Left lung (tissue), 10 donors: ENCODE data around the gene IL22RA2. TPM values are rescaled to one million over a fixed set of nuclear protein-coding genes. Genes with fewer than 3 reads are reported as not detected.

Experiments used
- ATAC-seq: fragments of 200-7000 bp; cut with Tn5 transposase; one replicate; pipeline ENCODE4 v1.9.1; 2020; ENCODE audit warnings: moderate library complexity
- DNase-seq, 4 donors: peaks; one replicate each; pipeline ENCODE4 v3.0.0-alpha.2; 2013 to 2020
- H3K27ac ChIP-seq, 2 donors: fragments of 200-600 bp; sonication (generic) in 1 of 2; one replicate each; pipeline versions ENCODE4 v1.5.0 to v1.8.0; 2020 to 2021
- H3K27me3 ChIP-seq, 2 donors: fragments of 200-600 bp; sonication (generic) in 1 of 2; one replicate each; pipeline versions ENCODE4 v1.5.0 to v1.8.0; 2020 to 2021
- H3K36me3 ChIP-seq, 2 donors: fragments of 200-600 bp; sonication (generic) in 1 of 2; one replicate each; pipeline versions ENCODE4 v1.5.0 to v1.8.0; 2020 to 2021
- H3K4me1 ChIP-seq, 2 donors: fragments of 200-600 bp; one replicate each; pipeline ENCODE4 v1.8.0; 2021
- H3K4me3 ChIP-seq, 2 donors: fragments of 200-600 bp; sonication (generic) in 1 of 2; one replicate each; pipeline versions ENCODE4 v1.5.0 to v1.8.0; 2020 to 2021; ENCODE audit warnings: mild to moderate bottlenecking in 1 of 2
- H3K9me3 ChIP-seq, 2 donors: fragments of 200-600 bp; sonication (generic) in 1 of 2; one replicate each; pipeline versions ENCODE4 v1.5.0 to v1.8.0; 2020 to 2021
- intact Hi-C, 2 donors: fragments of 100-400 bp; cut with DNase I; formaldehyde crosslinking; loops; one replicate each; pipeline versions ENCODE4 v1.11.2 to v1.14.2; 2022
- polyA plus RNA-seq, 6 donors: library from polyadenylated mRNA; unstranded; fragments of 120-200 nt; gene quantifications; one replicate each; pipeline ENCODE4 v1.2.1, GENCODE V29; 2013; ENCODE audit not compliant: insufficient read length in 6 of 6
- total RNA-seq, 2 donors: library from RNA; stranded (reverse); fragmentation: NEBNext Ultra II Directional; extraction: Animal tissue kit (Norgen Biotek cat#: 25700); gene quantifications; one replicate each; pipeline ENCODE4 v1.2.1, GENCODE V29; 2021
- TF ChIP-seq, protein P1 (sequence below), 2 donors: fragments of 200-600 bp; sonication (generic) in 1 of 2; IDR thresholded peaks; one replicate each; pipeline versions ENCODE4 v1.5.0 to v1.8.0; 2021; ENCODE audit warnings: antibody characterized with exemption in 2 of 2
- donor health status: DM: no; HTN: yes; CAD: no.
- donor health status: DM: no; HTN: no; CAD: no.

Gene IL22RA2
- total and polyA plus RNA-seq, 8 donors, result not detected

DNA sequence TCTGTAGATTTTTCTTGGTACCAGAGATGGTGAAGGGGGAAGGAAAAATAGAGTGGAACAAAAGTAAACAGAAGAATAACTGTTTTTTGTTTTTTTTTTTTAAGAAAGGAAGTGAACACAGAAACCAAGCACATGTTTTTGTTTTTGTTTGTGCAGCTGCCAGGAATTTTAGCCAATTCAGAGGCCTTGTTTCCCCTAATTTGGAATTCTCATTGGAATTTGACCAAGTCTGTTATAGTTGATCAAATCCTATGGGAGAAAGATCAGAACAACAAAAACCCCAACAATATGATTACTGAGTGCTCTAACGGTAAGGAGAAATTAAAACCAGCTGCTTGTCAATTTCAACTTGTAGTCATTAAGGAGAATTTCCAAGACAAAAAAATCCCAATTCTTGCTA lies 18.2 kb upstream of the IL22RA2 start:
- DNase-seq (peak in 2 of 4 donors; percentile 70 to 73), ATAC-seq (no peak)
- Histone ChIP-seq H3K36me3 (peaks cover 0 to 2% of the 10 kb centered on the region in 2 donors), H3K9me3 (peaks cover 0 to 36% of the 10 kb centered on the region in 2 donors), H3K27me3 (no peaks in the 10 kb centered on the region), H3K27ac (peak overlapping the region in 1 of 2 donors; percentile 20), H3K4me3 (no peak overlapping the region), H3K4me1 (peaks cover 0 to 8% of the 10 kb centered on the region in 2 donors)
- TF ChIP-seq, protein P1, sequence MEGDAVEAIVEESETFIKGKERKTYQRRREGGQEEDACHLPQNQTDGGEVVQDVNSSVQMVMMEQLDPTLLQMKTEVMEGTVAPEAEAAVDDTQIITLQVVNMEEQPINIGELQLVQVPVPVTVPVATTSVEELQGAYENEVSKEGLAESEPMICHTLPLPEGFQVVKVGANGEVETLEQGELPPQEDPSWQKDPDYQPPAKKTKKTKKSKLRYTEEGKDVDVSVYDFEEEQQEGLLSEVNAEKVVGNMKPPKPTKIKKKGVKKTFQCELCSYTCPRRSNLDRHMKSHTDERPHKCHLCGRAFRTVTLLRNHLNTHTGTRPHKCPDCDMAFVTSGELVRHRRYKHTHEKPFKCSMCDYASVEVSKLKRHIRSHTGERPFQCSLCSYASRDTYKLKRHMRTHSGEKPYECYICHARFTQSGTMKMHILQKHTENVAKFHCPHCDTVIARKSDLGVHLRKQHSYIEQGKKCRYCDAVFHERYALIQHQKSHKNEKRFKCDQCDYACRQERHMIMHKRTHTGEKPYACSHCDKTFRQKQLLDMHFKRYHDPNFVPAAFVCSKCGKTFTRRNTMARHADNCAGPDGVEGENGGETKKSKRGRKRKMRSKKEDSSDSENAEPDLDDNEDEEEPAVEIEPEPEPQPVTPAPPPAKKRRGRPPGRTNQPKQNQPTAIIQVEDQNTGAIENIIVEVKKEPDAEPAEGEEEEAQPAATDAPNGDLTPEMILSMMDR (IDR thresholded peaks at IDR 0.05), result no peak
- intact Hi-C loops, result no loop called here

DNA sequence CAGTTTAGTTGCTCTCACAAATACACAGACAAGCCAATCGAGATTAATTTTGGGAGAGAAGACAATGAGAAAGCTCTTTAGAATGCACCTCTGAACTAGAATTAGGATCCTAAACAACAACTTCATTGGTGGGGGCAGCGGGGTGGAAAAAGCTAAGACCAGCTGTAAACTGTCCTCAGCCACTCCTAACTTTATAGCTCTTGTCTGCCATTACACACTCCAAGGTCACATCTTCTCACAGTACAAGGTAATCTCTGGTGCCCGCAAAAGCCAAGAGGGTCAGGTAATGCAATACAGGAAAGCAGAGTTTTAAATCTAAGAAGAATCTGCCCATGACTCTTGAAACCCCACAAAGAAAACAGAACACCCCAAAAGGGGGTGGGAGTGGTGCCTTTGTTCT lies 17.8 kb upstream of the IL22RA2 start:
- Histone ChIP-seq H3K4me1 (peaks cover 0 to 8% of the 10 kb centered on the region in 2 donors), H3K27ac (no peak overlapping the region), H3K36me3 (no peaks in the 10 kb centered on the region), H3K4me3 (no peak overlapping the region), H3K27me3 (no peaks in the 10 kb centered on the region), H3K9me3 (peaks cover 0 to 39% of the 10 kb centered on the region in 2 donors)
- ATAC-seq, result no peak
- TF ChIP-seq, protein P1 (IDR thresholded peaks at IDR 0.05), result no peak
- intact Hi-C loops, result no loop called here
- peak in 1 of 4 donors; percentile 51 for DNase-seq

- TF ChIP-seq, protein P1 (IDR thresholded peaks at IDR 0.05), result no peak
- Histone ChIP-seq H3K36me3 (no peaks in the 10 kb centered on the region), H3K27me3 (no peaks in the 10 kb centered on the region), H3K4me1 (peaks cover 0 to 3% of the 10 kb centered on the region in 2 donors), H3K27ac (no peak overlapping the region), H3K9me3 (peaks cover 0 to 45% of the 10 kb centered on the region in 2 donors), H3K4me3 (no peak overlapping the region)
- DNase-seq, result peak in 1 of 4 donors; percentile 49
- ATAC-seq, result peak; percentile 47
- intact Hi-C loops, result no loop called here
Observed at GRCh38 chr6:137190583-137191094, 17.2 kb upstream of the IL22RA2 start.

- Histone ChIP-seq H3K9me3 (peaks cover under 1 to 62% of the 10 kb centered on the region in 2 donors), H3K4me3 (no peak overlapping the region), H3K27ac (no peak overlapping the region), H3K27me3 (no peaks in the 10 kb centered on the region), H3K4me1 (no peaks in the 10 kb centered on the region), H3K36me3 (no peaks in the 10 kb centered on the region)
- no peak for DNase-seq
- no peak for ATAC-seq
- TF ChIP-seq, protein P1 (IDR thresholded peaks at IDR 0.05), result no peak
- intact Hi-C loops, result no loop called here
Observed at GRCh38 chr6:137188855-137189254, 15.4 kb upstream of the IL22RA2 start.

GRCh38 chr6:137185290-137185689 lies 11.8 kb upstream of the IL22RA2 start:
- TF ChIP-seq, protein P1 (IDR thresholded peaks at IDR 0.05), result no peak
- intact Hi-C loops, result no loop called here
- Histone ChIP-seq H3K36me3 (no peaks in the 10 kb centered on the region), H3K27me3 (no peaks in the 10 kb centered on the region), H3K4me3 (no peak overlapping the region), H3K4me1 (no peaks in the 10 kb centered on the region), H3K9me3 (peaks cover 3 to 95% of the 10 kb centered on the region in 2 donors), H3K27ac (no peak overlapping the region)
- ATAC-seq, result no peak
- DNase-seq, result no peak
